WTC11 (cell line): ENCODE measurements around the gene BANK1. TPM values are rescaled to one million over a fixed set of nuclear protein-coding genes. Genes with fewer than 3 reads are reported as not detected.
A peak's percentile ranks its signal among the peaks of the same experiment; 100 is the strongest.

Experiments
- ATAC-seq: fragments of 200-7000 bp; cut with Tn5 transposase; 2 replicates; pipeline ENCODE4 v1.10.0; 2021; ENCODE audit warnings: mild to moderate bottlenecking, moderate library complexity
- CTCF ChIA-PET: fragments of 300-600 bp; sonication (Branson Sonifier 250); formaldehyde crosslinking; loops from one replicate; lab custom pipeline; 2021; ENCODE audit warnings: antibody characterized with exemption; lab: Charles Lee
- POLR2A ChIA-PET: fragments of 350-600 bp; sonication (Branson Sonifier 250); formaldehyde crosslinking; loops from one replicate; lab custom pipeline; 2021; ENCODE audit warnings: antibody characterized with exemption; lab: Charles Lee
- DNase-seq: peaks from one replicate; pipeline ENCODE4 v3.0.0; 2021; ENCODE audit warnings: low spot score
- H3K27ac Mint-ChIP-seq: 2 replicates; pipeline ENCODE4 v1.8.0; 2021; ENCODE audit warnings: mixed read lengths
- H3K27me3 Mint-ChIP-seq: 2 replicates; pipeline ENCODE4 v1.8.0; 2021; ENCODE audit warnings: low read depth, mild to moderate bottlenecking, moderate library complexity, mixed read lengths
- H3K36me3 Mint-ChIP-seq: 2 replicates; pipeline ENCODE4 v1.8.0; 2021; ENCODE audit warnings: mixed read lengths
- H3K4me1 Mint-ChIP-seq: 2 replicates; pipeline ENCODE4 v1.8.0; 2022; ENCODE audit warnings: mixed read lengths
- H3K4me3 Mint-ChIP-seq: 2 replicates; pipeline ENCODE4 v1.8.0; 2021; ENCODE audit warnings: mild to moderate bottlenecking, moderate library complexity, mixed read lengths
- H3K9me3 Mint-ChIP-seq: 2 replicates; pipeline ENCODE4 v1.8.0; 2021; ENCODE audit warnings: mixed read lengths
- CBFB ChIP-seq: sonication (generic); formaldehyde crosslinking; IDR thresholded peaks from 2 replicates; pipeline ENCODE4 v1.8.1; 2022; ENCODE audit warnings: mild to moderate bottlenecking, low read depth, missing genetic modification reagents
- FOXP1 ChIP-seq: sonication (generic); formaldehyde crosslinking; IDR thresholded peaks from 2 replicates; pipeline ENCODE4 v1.8.0; 2022; ENCODE audit warnings: missing genetic modification reagents, mild to moderate bottlenecking, moderate library complexity, borderline replicate concordance
- HMGA2 ChIP-seq: fragments of 250-450 bp; sonication (Bioruptor Pico); IDR thresholded peaks from 2 replicates; pipeline ENCODE4 v1.4.0; 2021; ENCODE audit warnings: mild to moderate bottlenecking, moderate library complexity
- NFE2L1 ChIP-seq: sonication (generic); formaldehyde crosslinking; IDR thresholded peaks from 2 replicates; pipeline ENCODE4 v1.8.1; 2023; ENCODE audit warnings: missing genetic modification reagents
- NR3C1 ChIP-seq: sonication (generic); formaldehyde crosslinking; conservative IDR thresholded peaks from 2 replicates; pipeline ENCODE4 v1.8.1; 2023; ENCODE audit warnings: low read depth, mild to moderate bottlenecking, missing genetic modification reagents
- RORB ChIP-seq: fragments of 250-450 bp; sonication (Bioruptor Pico); IDR thresholded peaks from 2 replicates; pipeline ENCODE4 v1.9.0; 2021; ENCODE audit warnings: mild to moderate bottlenecking
- ZNF138 ChIP-seq: sonication (generic); formaldehyde crosslinking; conservative IDR thresholded peaks from 2 replicates; pipeline ENCODE4 v1.8.1; 2022; ENCODE audit warnings: mild to moderate bottlenecking, moderate library complexity, missing genetic modification reagents
- ZNF281 ChIP-seq: sonication (generic); formaldehyde crosslinking; IDR thresholded peaks from 2 replicates; pipeline ENCODE4 v1.8.0; 2023; ENCODE audit warnings: mild to moderate bottlenecking, missing genetic modification reagents
- ZNF317 ChIP-seq: sonication (generic); formaldehyde crosslinking; IDR thresholded peaks from 2 replicates; pipeline ENCODE4 v1.8.1; 2023; ENCODE audit warnings: low read depth, mild to moderate bottlenecking, moderate library complexity, missing genetic modification reagents, borderline replicate concordance
- ZNF416 ChIP-seq: fragments of 250-450 bp; sonication (Bioruptor Pico); IDR thresholded peaks from 2 replicates; pipeline ENCODE4 v1.9.0; 2021; ENCODE audit warnings: mild to moderate bottlenecking, inconsistent platforms
- total RNA-seq: library from RNA; stranded (reverse); gene quantifications from 3 replicates; pipeline ENCODE4 v1.2.3, GENCODE V29; 2021
- TF ChIP-seq, protein P1 (sequence below): sonication (generic); formaldehyde crosslinking; IDR thresholded peaks from 2 replicates; pipeline ENCODE4 v1.8.0; 2022; ENCODE audit warnings: mild to moderate bottlenecking, missing genetic modification reagents
- TF ChIP-seq, protein P2 (sequence below): fragments of 250-450 bp; sonication (Bioruptor Pico); IDR thresholded peaks from 2 replicates; pipeline ENCODE4 v1.9.0; 2021; ENCODE audit warnings: mild to moderate bottlenecking, borderline replicate concordance
- TF ChIP-seq, protein P3 (sequence below): fragments of 250-450 bp; sonication (Bioruptor Pico); IDR thresholded peaks from 2 replicates; pipeline ENCODE4 v1.9.0; 2021; ENCODE audit warnings: mild to moderate bottlenecking
- TF ChIP-seq, protein P4 (sequence below): sonication (generic); formaldehyde crosslinking; IDR thresholded peaks from 2 replicates; pipeline ENCODE4 v1.8.1; 2023; ENCODE audit warnings: mild to moderate bottlenecking, missing genetic modification reagents
- TF ChIP-seq, protein P5 (sequence below): sonication (generic); formaldehyde crosslinking; IDR thresholded peaks from 2 replicates; pipeline ENCODE4 v1.8.1; 2022; ENCODE audit warnings: low read depth, missing genetic modification reagents, borderline replicate concordance
- TF ChIP-seq, protein P6 (sequence below): sonication (generic); formaldehyde crosslinking; conservative IDR thresholded peaks from 2 replicates; pipeline ENCODE4 v1.8.1; 2022; ENCODE audit warnings: mild to moderate bottlenecking, missing genetic modification reagents

Gene BANK1
- total RNA-seq, 1 experiment from 2014 or later, result 0.68 TPM

DNA sequence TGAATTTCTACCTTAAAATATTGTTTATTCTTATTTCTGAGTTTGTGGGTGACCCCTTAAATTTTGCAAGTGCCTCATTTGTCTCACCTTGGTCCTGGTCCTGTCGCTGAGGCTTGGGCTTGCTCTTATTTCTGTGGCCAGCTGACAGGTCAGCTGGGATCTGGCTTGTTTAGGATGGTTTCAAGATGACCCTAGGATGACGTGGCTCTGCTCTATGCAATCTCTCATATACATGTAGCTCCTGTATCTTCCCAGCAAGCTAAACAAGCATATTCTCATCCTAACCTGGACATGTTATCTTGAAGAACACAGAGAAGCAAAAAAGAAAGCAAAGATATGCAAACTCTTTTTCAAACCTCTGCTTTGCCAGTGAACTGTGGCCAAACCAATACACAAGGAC is 158.4 kb downstream of the BANK1 start:
- ChIA-PET CTCF (no interaction called here), POLR2A (no interaction called here)
- ATAC-seq (no peak), DNase-seq (no peak)
- no peaks in the 10 kb centered on the region for H3K36me3 Mint-ChIP-seq
- no peaks in the 10 kb centered on the region for H3K27me3 Mint-ChIP-seq
- H3K27ac Mint-ChIP-seq, result peak overlapping the region; percentile 64
- H3K4me3 Mint-ChIP-seq, result no peak overlapping the region
- no peaks in the 10 kb centered on the region for H3K9me3 Mint-ChIP-seq
- H3K4me1 Mint-ChIP-seq, result peaks cover 71% of the 10 kb centered on the region
- TF ChIP-seq NR3C1 (CRISPR knock-in tag) (no peak), CBFB (no peak), ZNF281 (CRISPR knock-in tag) (no peak), NFE2L1 (CRISPR knock-in tag) (no peak), ZNF317 (CRISPR knock-in tag) (no peak), FOXP1 (no peak), RORB (no peak), ZNF416 (CRISPR knock-in tag) (no peak), ZNF138 (CRISPR knock-in tag) (no peak), HMGA2 (CRISPR knock-in tag) (no peak)
- TF ChIP-seq, protein P1, sequence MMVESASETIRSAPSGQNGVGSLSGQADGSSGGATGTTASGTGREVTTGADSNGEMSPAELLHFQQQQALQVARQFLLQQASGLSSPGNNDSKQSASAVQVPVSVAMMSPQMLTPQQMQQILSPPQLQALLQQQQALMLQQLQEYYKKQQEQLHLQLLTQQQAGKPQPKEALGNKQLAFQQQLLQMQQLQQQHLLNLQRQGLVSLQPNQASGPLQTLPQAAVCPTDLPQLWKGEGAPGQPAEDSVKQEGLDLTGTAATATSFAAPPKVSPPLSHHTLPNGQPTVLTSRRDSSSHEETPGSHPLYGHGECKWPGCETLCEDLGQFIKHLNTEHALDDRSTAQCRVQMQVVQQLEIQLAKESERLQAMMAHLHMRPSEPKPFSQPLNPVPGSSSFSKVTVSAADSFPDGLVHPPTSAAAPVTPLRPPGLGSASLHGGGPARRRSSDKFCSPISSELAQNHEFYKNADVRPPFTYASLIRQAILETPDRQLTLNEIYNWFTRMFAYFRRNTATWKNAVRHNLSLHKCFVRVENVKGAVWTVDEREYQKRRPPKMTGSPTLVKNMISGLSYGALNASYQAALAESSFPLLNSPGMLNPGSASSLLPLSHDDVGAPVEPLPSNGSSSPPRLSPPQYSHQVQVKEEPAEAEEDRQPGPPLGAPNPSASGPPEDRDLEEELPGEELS, result no peak
- TF ChIP-seq, protein P2, sequence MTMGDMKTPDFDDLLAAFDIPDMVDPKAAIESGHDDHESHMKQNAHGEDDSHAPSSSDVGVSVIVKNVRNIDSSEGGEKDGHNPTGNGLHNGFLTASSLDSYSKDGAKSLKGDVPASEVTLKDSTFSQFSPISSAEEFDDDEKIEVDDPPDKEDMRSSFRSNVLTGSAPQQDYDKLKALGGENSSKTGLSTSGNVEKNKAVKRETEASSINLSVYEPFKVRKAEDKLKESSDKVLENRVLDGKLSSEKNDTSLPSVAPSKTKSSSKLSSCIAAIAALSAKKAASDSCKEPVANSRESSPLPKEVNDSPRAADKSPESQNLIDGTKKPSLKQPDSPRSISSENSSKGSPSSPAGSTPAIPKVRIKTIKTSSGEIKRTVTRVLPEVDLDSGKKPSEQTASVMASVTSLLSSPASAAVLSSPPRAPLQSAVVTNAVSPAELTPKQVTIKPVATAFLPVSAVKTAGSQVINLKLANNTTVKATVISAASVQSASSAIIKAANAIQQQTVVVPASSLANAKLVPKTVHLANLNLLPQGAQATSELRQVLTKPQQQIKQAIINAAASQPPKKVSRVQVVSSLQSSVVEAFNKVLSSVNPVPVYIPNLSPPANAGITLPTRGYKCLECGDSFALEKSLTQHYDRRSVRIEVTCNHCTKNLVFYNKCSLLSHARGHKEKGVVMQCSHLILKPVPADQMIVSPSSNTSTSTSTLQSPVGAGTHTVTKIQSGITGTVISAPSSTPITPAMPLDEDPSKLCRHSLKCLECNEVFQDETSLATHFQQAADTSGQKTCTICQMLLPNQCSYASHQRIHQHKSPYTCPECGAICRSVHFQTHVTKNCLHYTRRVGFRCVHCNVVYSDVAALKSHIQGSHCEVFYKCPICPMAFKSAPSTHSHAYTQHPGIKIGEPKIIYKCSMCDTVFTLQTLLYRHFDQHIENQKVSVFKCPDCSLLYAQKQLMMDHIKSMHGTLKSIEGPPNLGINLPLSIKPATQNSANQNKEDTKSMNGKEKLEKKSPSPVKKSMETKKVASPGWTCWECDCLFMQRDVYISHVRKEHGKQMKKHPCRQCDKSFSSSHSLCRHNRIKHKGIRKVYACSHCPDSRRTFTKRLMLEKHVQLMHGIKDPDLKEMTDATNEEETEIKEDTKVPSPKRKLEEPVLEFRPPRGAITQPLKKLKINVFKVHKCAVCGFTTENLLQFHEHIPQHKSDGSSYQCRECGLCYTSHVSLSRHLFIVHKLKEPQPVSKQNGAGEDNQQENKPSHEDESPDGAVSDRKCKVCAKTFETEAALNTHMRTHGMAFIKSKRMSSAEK (CRISPR knock-in tag), result no peak
- TF ChIP-seq, protein P3, sequence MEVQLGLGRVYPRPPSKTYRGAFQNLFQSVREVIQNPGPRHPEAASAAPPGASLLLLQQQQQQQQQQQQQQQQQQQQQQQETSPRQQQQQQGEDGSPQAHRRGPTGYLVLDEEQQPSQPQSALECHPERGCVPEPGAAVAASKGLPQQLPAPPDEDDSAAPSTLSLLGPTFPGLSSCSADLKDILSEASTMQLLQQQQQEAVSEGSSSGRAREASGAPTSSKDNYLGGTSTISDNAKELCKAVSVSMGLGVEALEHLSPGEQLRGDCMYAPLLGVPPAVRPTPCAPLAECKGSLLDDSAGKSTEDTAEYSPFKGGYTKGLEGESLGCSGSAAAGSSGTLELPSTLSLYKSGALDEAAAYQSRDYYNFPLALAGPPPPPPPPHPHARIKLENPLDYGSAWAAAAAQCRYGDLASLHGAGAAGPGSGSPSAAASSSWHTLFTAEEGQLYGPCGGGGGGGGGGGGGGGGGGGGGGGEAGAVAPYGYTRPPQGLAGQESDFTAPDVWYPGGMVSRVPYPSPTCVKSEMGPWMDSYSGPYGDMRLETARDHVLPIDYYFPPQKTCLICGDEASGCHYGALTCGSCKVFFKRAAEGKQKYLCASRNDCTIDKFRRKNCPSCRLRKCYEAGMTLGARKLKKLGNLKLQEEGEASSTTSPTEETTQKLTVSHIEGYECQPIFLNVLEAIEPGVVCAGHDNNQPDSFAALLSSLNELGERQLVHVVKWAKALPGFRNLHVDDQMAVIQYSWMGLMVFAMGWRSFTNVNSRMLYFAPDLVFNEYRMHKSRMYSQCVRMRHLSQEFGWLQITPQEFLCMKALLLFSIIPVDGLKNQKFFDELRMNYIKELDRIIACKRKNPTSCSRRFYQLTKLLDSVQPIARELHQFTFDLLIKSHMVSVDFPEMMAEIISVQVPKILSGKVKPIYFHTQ (CRISPR knock-in tag), result no peak
- TF ChIP-seq, protein P4, sequence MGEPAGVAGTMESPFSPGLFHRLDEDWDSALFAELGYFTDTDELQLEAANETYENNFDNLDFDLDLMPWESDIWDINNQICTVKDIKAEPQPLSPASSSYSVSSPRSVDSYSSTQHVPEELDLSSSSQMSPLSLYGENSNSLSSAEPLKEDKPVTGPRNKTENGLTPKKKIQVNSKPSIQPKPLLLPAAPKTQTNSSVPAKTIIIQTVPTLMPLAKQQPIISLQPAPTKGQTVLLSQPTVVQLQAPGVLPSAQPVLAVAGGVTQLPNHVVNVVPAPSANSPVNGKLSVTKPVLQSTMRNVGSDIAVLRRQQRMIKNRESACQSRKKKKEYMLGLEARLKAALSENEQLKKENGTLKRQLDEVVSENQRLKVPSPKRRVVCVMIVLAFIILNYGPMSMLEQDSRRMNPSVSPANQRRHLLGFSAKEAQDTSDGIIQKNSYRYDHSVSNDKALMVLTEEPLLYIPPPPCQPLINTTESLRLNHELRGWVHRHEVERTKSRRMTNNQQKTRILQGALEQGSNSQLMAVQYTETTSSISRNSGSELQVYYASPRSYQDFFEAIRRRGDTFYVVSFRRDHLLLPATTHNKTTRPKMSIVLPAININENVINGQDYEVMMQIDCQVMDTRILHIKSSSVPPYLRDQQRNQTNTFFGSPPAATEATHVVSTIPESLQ (CRISPR knock-in tag), result no peak
- TF ChIP-seq, protein P5, sequence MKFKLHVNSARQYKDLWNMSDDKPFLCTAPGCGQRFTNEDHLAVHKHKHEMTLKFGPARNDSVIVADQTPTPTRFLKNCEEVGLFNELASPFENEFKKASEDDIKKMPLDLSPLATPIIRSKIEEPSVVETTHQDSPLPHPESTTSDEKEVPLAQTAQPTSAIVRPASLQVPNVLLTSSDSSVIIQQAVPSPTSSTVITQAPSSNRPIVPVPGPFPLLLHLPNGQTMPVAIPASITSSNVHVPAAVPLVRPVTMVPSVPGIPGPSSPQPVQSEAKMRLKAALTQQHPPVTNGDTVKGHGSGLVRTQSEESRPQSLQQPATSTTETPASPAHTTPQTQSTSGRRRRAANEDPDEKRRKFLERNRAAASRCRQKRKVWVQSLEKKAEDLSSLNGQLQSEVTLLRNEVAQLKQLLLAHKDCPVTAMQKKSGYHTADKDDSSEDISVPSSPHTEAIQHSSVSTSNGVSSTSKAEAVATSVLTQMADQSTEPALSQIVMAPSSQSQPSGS (CRISPR knock-in tag), result no peak
- TF ChIP-seq, protein P6, sequence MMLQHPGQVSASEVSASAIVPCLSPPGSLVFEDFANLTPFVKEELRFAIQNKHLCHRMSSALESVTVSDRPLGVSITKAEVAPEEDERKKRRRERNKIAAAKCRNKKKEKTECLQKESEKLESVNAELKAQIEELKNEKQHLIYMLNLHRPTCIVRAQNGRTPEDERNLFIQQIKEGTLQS (CRISPR knock-in tag), result no peak
